ENCODE data around the gene LOXL3. TPM values are rescaled to one million over a fixed set of nuclear protein-coding genes. Genes with fewer than 3 reads are reported as not detected.

LOXL3 gene
- total RNA-seq, 1 donor from 2014 or later = 24.2 TPM

- Histone ChIP-seq H3K36me3 (no peaks in the 10 kb centered on the region), H2AFZ (replicated peaks) (no peak overlapping the region), H3K79me2 (ENCODE audit: low read depth) (no peaks in the 10 kb centered on the region), H3K27ac (no peak overlapping the region), H3K9ac (no peak overlapping the region), H3K4me2 (no peak overlapping the region), H3K27me3 (peaks cover 64% of the 10 kb centered on the region), H3F3A (ENCODE audit: low read depth) (peaks cover 31% of the 10 kb centered on the region), H4K20me1 (ENCODE audit: low read depth) (peaks cover 22% of the 10 kb centered on the region), H3K4me1 (peaks cover 19% of the 10 kb centered on the region), H3K9me3 (ENCODE audit: low read depth) (no peaks in the 10 kb centered on the region), H3K4me3 (no peak overlapping the region)
- Mint-ChIP-seq H3K4me3 (no peak overlapping the region), H3K27ac (no peak overlapping the region), H3K36me3 (peaks cover 16% of the 10 kb centered on the region), H3K4me1 (peaks cover 18% of the 10 kb centered on the region), H3K27me3 (ENCODE audit: insufficient read depth, low read depth) (peaks cover 45% of the 10 kb centered on the region), H3K9me3 (no peaks in the 10 kb centered on the region)
- TF ChIP-seq EZH2phosphoT487 (IDR thresholded peaks at IDR 0.05) (no peak), EZH2 (IDR thresholded peaks at IDR 0.05) (no peak), CTCF (IDR thresholded peaks at IDR 0.05) (no peak)
- no peak for DNase-seq (ENCODE audit: low spot score)
Measured at GRCh38 chr2:74495440-74495839, 58.3 kb downstream of the LOXL3 start.

DNA sequence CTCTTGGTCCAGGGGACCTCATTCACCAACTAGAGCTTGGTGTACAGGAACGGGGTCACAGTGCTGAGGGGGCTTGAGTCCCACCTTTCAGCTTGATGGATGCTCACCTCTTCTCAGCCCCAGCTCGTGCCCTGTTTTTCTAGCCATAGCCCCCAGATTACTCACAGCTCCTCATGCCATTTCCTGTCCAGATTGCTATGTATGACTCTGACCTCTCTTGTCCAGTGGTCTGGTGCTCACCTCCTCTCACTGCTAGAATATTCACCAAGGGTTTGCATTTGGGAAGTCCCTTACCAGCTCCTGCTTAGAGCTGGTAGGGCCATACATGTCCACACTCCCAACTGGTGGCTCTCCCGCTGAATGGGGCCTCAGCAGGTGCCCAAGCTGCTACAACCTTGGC lies 60.2 kb downstream of the LOXL3 start:
- no peak overlapping the region for H3K9ac ChIP-seq
- H3K27me3 Mint-ChIP-seq (ENCODE audit: insufficient read depth, low read depth) = peaks cover 27% of the 10 kb centered on the region
- no peak overlapping the region for H3K4me3 Mint-ChIP-seq

DNA sequence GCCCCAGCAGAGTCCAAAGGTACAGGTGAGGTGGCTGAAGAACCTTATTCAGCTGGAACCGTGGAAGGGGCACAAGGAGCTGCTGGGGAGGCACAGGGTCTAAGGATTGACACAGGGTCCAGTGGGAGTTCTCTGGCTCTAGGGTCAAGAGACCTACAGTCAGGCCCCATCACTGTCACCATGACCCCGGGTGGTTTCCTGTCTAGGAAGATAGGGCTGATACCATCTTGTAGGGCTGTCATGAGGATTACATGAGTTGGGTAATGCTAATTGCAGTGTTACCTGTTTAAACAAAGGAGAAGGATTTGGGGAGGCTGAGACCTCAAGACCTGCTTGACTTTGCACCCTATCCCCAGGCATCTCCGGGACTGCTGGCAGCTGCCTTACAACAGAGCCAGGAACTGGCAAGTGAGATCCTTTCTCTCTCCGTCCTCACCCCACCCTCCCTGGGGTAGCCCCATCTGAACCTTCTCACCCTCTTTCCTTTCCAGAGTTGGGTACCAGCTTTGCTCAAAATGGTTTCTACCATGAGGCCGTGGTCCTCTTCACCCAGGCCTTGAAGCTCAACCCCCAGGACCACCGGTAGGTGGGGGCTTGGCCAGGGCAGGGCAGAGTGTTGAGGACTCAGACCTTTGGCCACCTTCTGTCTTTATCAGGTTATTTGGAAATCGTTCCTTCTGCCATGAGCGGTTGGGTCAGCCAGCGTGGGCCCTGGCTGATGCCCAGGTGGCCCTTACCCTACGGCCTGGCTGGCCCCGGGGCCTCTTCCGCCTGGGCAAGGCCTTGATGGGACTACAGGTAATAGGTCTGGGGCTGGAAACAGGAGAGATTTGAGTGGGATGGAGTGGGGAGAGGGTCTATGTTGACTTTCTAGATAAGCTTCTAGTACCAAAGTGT lies 61.8 kb downstream of the LOXL3 start:
- Histone ChIP-seq H3K4me2 (no peak overlapping the region), H3K9ac (no peak overlapping the region), H3F3A (ENCODE audit: low read depth) (no peaks in the 10 kb centered on the region), H3K9me3 (ENCODE audit: low read depth) (no peaks in the 10 kb centered on the region), H3K27ac (no peak overlapping the region), H3K36me3 (no peaks in the 10 kb centered on the region), H3K27me3 (peaks cover 29% of the 10 kb centered on the region), H4K20me1 (ENCODE audit: low read depth) (peaks cover 4% of the 10 kb centered on the region), H3K79me2 (ENCODE audit: low read depth) (no peaks in the 10 kb centered on the region), H3K4me1 (no peaks in the 10 kb centered on the region), H3K4me3 (no peak overlapping the region), H2AFZ (replicated peaks) (no peak overlapping the region)
- Mint-ChIP-seq H3K36me3 (peaks cover 22% of the 10 kb centered on the region), H3K4me1 (no peaks in the 10 kb centered on the region), H3K4me3 (no peak overlapping the region), H3K27me3 (ENCODE audit: insufficient read depth, low read depth) (peaks cover 13% of the 10 kb centered on the region), H3K27ac (no peak overlapping the region), H3K9me3 (no peaks in the 10 kb centered on the region)
- TF ChIP-seq CTCF (IDR thresholded peaks at IDR 0.05) (no peak), EZH2phosphoT487 (IDR thresholded peaks at IDR 0.05) (no peak), EZH2 (IDR thresholded peaks at IDR 0.05) (no peak)
- DNase-seq (ENCODE audit: low spot score) = no peak

More for the DNA sequence above, 60.2 kb downstream of the LOXL3 start:
- H3K79me2 ChIP-seq (ENCODE audit: low read depth) = no peaks in the 10 kb centered on the region
- Mint-ChIP-seq H3K27ac (no peak overlapping the region), H3K36me3 (peaks cover 21% of the 10 kb centered on the region), H3K4me1 (peaks cover 8% of the 10 kb centered on the region), H3K9me3 (no peaks in the 10 kb centered on the region)
- H3F3A ChIP-seq (ENCODE audit: low read depth) = peaks cover 14% of the 10 kb centered on the region
- no peak for TF ChIP-seq EZH2 (IDR thresholded peaks at IDR 0.05)
- TF ChIP-seq CTCF (IDR thresholded peaks at IDR 0.05) = no peak
- TF ChIP-seq EZH2phosphoT487 (IDR thresholded peaks at IDR 0.05) = no peak
- no peak for DNase-seq (ENCODE audit: low spot score)
- H3K27me3 ChIP-seq = peaks cover 45% of the 10 kb centered on the region
- no peaks in the 10 kb centered on the region for H3K36me3 ChIP-seq
- H3K9me3 ChIP-seq (ENCODE audit: low read depth) = no peaks in the 10 kb centered on the region
- H2AFZ ChIP-seq (replicated peaks) = no peak overlapping the region
- H3K4me2 ChIP-seq = no peak overlapping the region
- peaks cover 7% of the 10 kb centered on the region for H3K4me1 ChIP-seq
- no peak overlapping the region for H3K4me3 ChIP-seq
- no peak overlapping the region for H3K27ac ChIP-seq
- H4K20me1 ChIP-seq (ENCODE audit: low read depth) = peaks cover 7% of the 10 kb centered on the region
